GM23338 (cell line): ENCODE data around the gene ZFC3H1. TPM values are rescaled to one million over a fixed set of nuclear protein-coding genes. Genes with fewer than 3 reads are reported as not detected.

Experiments used
- ATAC-seq: fragments of 200-7000 bp; cut with Tn5 transposase; 3 replicates; pipeline ENCODE4 v1.9.1; 2020
- DNase-seq: peaks from one replicate; pipeline ENCODE4 v3.0.0-alpha.2; 2015; ENCODE audit warnings: low spot score
- H2AFZ ChIP-seq: fragments of 200-600 bp; sonication (generic); 2 replicates; pipeline ENCODE4 v1.8.0; 2016; ENCODE audit warnings: antibody characterized with exemption, mild to moderate bottlenecking, moderate library complexity
- H3F3A ChIP-seq: fragments of 200-600 bp; sonication (generic); replicated peaks from 2 replicates; pipeline ENCODE4 v1.8.0; 2017; ENCODE audit warnings: antibody characterized with exemption, mixed run types, low read depth
- H3K27ac ChIP-seq: fragments of 200-600 bp; sonication (generic); 2 replicates; pipeline ENCODE4 v1.6.1; 2016; ENCODE audit warnings: low read depth
- H3K27me3 ChIP-seq: fragments of 200-600 bp; sonication (generic); 2 replicates; pipeline ENCODE4 v1.8.0; 2016; ENCODE audit warnings: mild to moderate bottlenecking, mixed run types, moderate library complexity; ENCODE audit not compliant: insufficient read depth
- H3K36me3 ChIP-seq: fragments of 200-600 bp; sonication (generic); 2 replicates; pipeline ENCODE4 v1.8.0; 2016; ENCODE audit warnings: mild to moderate bottlenecking; ENCODE audit not compliant: insufficient read depth
- H3K4me1 ChIP-seq: fragments of 200-600 bp; sonication (generic); 2 replicates; pipeline ENCODE4 v1.8.0; 2016; ENCODE audit warnings: mild to moderate bottlenecking, moderate library complexity; ENCODE audit not compliant: insufficient read depth
- H3K4me2 ChIP-seq: fragments of 200-600 bp; sonication (generic); 2 replicates; pipeline ENCODE4 v1.7.1; 2017; ENCODE audit warnings: mixed run types
- H3K4me3 ChIP-seq: fragments of 200-600 bp; sonication (generic); 2 replicates; pipeline ENCODE4 v1.6.1; 2016; ENCODE audit warnings: mixed run types
- H3K79me2 ChIP-seq: fragments of 200-600 bp; sonication (generic); replicated peaks from 2 replicates; pipeline ENCODE4 v1.8.0; 2017; ENCODE audit warnings: mild to moderate bottlenecking; ENCODE audit not compliant: insufficient read depth
- H3K9me2 ChIP-seq: fragments of 200-600 bp; sonication (generic); 2 replicates; pipeline ENCODE4 v1.8.0; 2017; ENCODE audit not compliant: insufficient read depth
- H4K20me1 ChIP-seq: fragments of 200-600 bp; sonication (generic); replicated peaks from 2 replicates; pipeline ENCODE4 v1.8.0; 2017; ENCODE audit warnings: mild to moderate bottlenecking; ENCODE audit not compliant: insufficient read depth
- H3K27ac Mint-ChIP-seq: 2 replicates; pipeline ENCODE4 v1.8.0; 2020; ENCODE audit warnings: inconsistent platforms, mild to moderate bottlenecking, moderate library complexity, mixed read lengths
- H3K27me3 Mint-ChIP-seq: 3 replicates; pipeline ENCODE4 v1.8.0; 2022; ENCODE audit warnings: low read depth, mild to moderate bottlenecking, moderate library complexity, mixed read lengths, inconsistent platforms; ENCODE audit not compliant: insufficient read depth, poor library complexity
- H3K36me3 Mint-ChIP-seq: 3 replicates; pipeline ENCODE4 v1.8.0; 2021; ENCODE audit warnings: low read depth, mild to moderate bottlenecking, inconsistent platforms, moderate library complexity, mixed read lengths
- H3K4me1 Mint-ChIP-seq: 3 replicates; pipeline ENCODE4 v1.8.0; 2020; ENCODE audit warnings: mild to moderate bottlenecking, inconsistent platforms, mixed read lengths
- H3K4me3 Mint-ChIP-seq: 3 replicates; pipeline ENCODE4 v1.8.0; 2021; ENCODE audit warnings: moderate library complexity, mild to moderate bottlenecking, inconsistent platforms, mixed read lengths
- H3K9me3 Mint-ChIP-seq: 3 replicates; pipeline ENCODE4 v1.8.0; 2020; ENCODE audit warnings: moderate library complexity, mild to moderate bottlenecking, inconsistent platforms, mixed read lengths
- CREB1 ChIP-seq: fragments of 250-450 bp; sonication (Bioruptor Pico); IDR thresholded peaks from 2 replicates; pipeline ENCODE4 v1.5.0; 2020; ENCODE audit warnings: low read depth, mild to moderate bottlenecking, moderate library complexity
- CTCF ChIP-seq, 2 experiments: fragments of 200-600 bp in 1 of 2; sonication (generic) in 1 of 2; conservative IDR thresholded peaks; 2 replicates each; pipeline versions ENCODE4 v1.5.1 to v1.6.1; 2016 to 2017; ENCODE audit warnings: antibody characterized with exemption in 2 of 2, low read depth in 2 of 2, mild to moderate bottlenecking in 2 of 2, moderate library complexity in 1 of 2
- ETS1 ChIP-seq: IDR thresholded peaks from 2 replicates; pipeline ENCODE4 v1.6.1; 2016; ENCODE audit warnings: antibody characterized with exemption
- EZH2 ChIP-seq: fragments of 200-600 bp; sonication (generic); IDR thresholded peaks from one replicate; pipeline ENCODE4 v1.8.0; 2017; ENCODE audit warnings: antibody characterized with exemption, mild to moderate bottlenecking, low read depth; ENCODE audit not compliant: unreplicated experiment
- EZH2phosphoT487 ChIP-seq: fragments of 200-600 bp; sonication (generic); IDR thresholded peaks from one replicate; pipeline ENCODE4 v1.8.1; 2018; ENCODE audit warnings: antibody characterized with exemption; ENCODE audit not compliant: unreplicated experiment
- JUNB ChIP-seq: IDR thresholded peaks from one replicate; pipeline ENCODE4 v1.6.1; 2016; ENCODE audit warnings: antibody characterized with exemption; ENCODE audit not compliant: unreplicated experiment
- NANOG ChIP-seq: IDR thresholded peaks from 2 replicates; pipeline ENCODE4 v1.6.1; 2016; ENCODE audit warnings: antibody characterized with exemption, borderline replicate concordance
- POLR2AphosphoS5 ChIP-seq: IDR thresholded peaks from 2 replicates; pipeline ENCODE4 v1.6.1; 2016; ENCODE audit warnings: antibody characterized with exemption, low read depth
- REST ChIP-seq: IDR thresholded peaks from one replicate; pipeline ENCODE4 v1.6.1; 2018; ENCODE audit warnings: antibody characterized with exemption; ENCODE audit not compliant: unreplicated experiment
- STAT1 ChIP-seq: IDR thresholded peaks from one replicate; pipeline ENCODE4 v1.6.1; 2016; ENCODE audit warnings: antibody characterized with exemption; ENCODE audit not compliant: unreplicated experiment
- ZNF114 ChIP-seq: fragments of 250-450 bp; sonication (Bioruptor Pico); IDR thresholded peaks from 2 replicates; pipeline ENCODE4 v1.5.0; 2020; ENCODE audit warnings: mild to moderate bottlenecking, moderate library complexity
- ZNF331 ChIP-seq: fragments of 250-450 bp; sonication (Bioruptor Pico); IDR thresholded peaks from 2 replicates; pipeline ENCODE4 v1.5.0; 2020; ENCODE audit warnings: low read depth, mild to moderate bottlenecking, moderate library complexity
- ZNF462 ChIP-seq: fragments of 250-450 bp; sonication (Bioruptor Pico); IDR thresholded peaks from 2 replicates; pipeline ENCODE4 v1.5.0; 2020; ENCODE audit warnings: mild to moderate bottlenecking, moderate library complexity
- polyA plus RNA-seq: library from polyadenylated mRNA; unstranded; fragments of >200 nt; fragmentation: Nextera tagmentation; extraction: Ambion mirVana; gene quantifications from 2 replicates; pipeline ENCODE4 v1.2.1, GENCODE V29; 2016
- total RNA-seq: library from RNA; depleted of rRNA; stranded (reverse); fragments of >200 nt; shearing (Covaris generic); gene quantifications from 2 replicates; pipeline ENCODE4 v1.2.3, GENCODE V29; 2014

Gene ZFC3H1
- total and polyA plus RNA-seq, 2 experiments from 2014 or later = 30.3 to 46.2 TPM

GRCh38 chr12:71682466-71682865 is 18.8 kb upstream of the ZFC3H1 start (continued):
- TF ChIP-seq STAT1 (no peak), POLR2AphosphoS5 (no peak), ETS1 (no peak), JUNB (no peak), ZNF331 (CRISPR knock-in tag) (no peak), CREB1 (CRISPR knock-in tag) (no peak), ZNF114 (CRISPR knock-in tag) (no peak), EZH2phosphoT487 (no peak), EZH2 (no peak), CTCF (conservative IDR thresholded peaks at IDR 0.05; ENCODE audit: low read depth in 2 of 2) (no peak), NANOG (no peak)

- Mint-ChIP-seq H3K36me3 (no peaks in the 10 kb centered on the region; the same call in 2 of the 3 replicates), H3K27ac (no peak overlapping the region), H3K27me3 (no peaks in the 10 kb centered on the region), H3K4me3 (no peak overlapping the region), H3K4me1 (peaks cover 3% of the 10 kb centered on the region; the same call in 1 of the 3 replicates), H3K9me3 (no peaks in the 10 kb centered on the region)
- DNase-seq (no peak), ATAC-seq (no peak)
- TF ChIP-seq STAT1 = no peak
- TF ChIP-seq ZNF462 (CRISPR knock-in tag) = no peak
- no peak for TF ChIP-seq REST
- H3K4me3 ChIP-seq = no peak overlapping the region
- H3K27ac ChIP-seq = no peak overlapping the region
- H4K20me1 ChIP-seq = no peaks in the 10 kb centered on the region
- H3K9me2 ChIP-seq = no peaks in the 10 kb centered on the region
- H3K4me1 ChIP-seq = 0 out of 2 replicates have a peak, but pooled peaks cover 4% of the 10 kb centered on the region
- no peak overlapping the region for H2AFZ ChIP-seq
- no peaks in the 10 kb centered on the region for H3K27me3 ChIP-seq
- H3K4me2 ChIP-seq = no peak overlapping the region
- H3K79me2 ChIP-seq = no peaks in the 10 kb centered on the region
- H3K36me3 ChIP-seq = no peaks in the 10 kb centered on the region
- H3F3A ChIP-seq = no peaks in the 10 kb centered on the region
Observed at GRCh38 chr12:71671816-71672215, 8.2 kb upstream of the ZFC3H1 start.
